HK-2 (cell line): Measurements from ENCODE around the gene FARP2.
"Not testable (repeated sequence)": the region's sequence is repeated elsewhere in the genome, so short reads cannot be mapped to it uniquely, and the experiment has no call there.

Experiments
- DNase-seq: peaks from one replicate; pipeline ENCODE4 v3.0.0-alpha.2; 2018; ENCODE audit not compliant: unreplicated experiment

The FARP2 gene

GRCh38 chr2:241364781-241365180 lies 8.7 kb downstream of the FARP2 start:
- DNase-seq, result no peak

DNA sequence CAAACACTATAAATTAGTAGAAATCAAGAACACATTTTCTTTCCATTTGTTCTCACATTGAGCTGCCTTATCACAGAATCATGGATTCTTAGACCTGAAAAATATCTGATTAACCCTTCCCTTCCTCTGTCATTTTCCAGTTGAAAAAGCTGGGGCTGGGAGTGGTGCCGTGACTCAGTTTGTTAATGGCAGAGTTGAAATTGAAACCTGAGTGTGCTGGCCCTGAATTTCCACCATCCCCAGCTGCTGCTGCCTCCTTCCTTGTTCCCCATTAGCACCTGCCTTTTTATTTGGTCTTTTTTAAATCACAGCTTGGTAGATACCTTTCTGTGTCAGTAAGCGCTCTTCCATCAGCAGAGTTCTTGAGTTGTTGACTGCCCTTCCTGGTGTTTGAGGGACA lies 10.6 kb downstream of the FARP2 start:
- no peak for DNase-seq

DNA sequence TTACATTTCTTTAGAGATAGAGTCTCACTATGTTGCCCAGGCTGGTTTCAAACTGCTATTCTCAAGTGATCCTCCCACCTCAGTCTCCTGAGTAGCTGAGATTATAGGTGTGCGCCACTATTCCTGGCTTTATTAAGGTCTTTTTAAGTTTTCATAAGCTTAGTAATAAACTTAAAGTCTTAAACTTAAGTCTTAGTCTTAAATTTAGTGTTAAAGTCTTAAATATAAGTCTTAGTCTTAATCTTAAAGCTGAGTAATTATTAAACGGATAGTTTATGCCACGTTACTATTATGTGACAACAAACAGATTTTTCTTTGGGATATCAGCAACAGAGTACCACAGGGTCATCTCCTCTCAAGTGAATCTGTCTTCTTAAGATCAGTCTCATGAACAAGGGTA lies 12.6 kb downstream of the FARP2 start:
- no peak for DNase-seq

- DNase-seq, result no peak
These were observed 16.4 kb downstream of the FARP2 start for GRCh38 chr2:241372361-241372992.

GRCh38 chr2:241373446-241373845 lies 17.4 kb downstream of the FARP2 start:
- no peak for DNase-seq

DNA sequence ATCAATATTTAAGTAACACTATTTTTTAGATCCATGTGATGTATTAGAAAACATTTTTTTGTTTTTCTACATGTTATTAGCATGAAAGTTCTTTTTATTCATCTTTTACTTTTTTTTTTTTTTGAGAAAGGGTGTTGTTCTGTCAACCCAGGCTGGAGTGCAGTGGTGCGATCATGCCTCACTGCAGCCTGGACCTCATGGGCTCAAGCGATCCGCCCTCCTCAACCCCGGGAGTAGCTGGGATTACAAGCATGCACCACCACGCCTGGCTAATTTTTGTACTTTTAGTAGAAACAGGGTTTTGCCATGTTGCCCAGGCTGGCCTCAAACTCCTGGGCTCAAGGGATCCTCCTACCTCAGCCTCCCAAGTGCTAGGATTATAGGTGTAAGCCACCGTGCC lies 17.8 kb downstream of the FARP2 start:
- not testable (repeated sequence) for DNase-seq

DNA sequence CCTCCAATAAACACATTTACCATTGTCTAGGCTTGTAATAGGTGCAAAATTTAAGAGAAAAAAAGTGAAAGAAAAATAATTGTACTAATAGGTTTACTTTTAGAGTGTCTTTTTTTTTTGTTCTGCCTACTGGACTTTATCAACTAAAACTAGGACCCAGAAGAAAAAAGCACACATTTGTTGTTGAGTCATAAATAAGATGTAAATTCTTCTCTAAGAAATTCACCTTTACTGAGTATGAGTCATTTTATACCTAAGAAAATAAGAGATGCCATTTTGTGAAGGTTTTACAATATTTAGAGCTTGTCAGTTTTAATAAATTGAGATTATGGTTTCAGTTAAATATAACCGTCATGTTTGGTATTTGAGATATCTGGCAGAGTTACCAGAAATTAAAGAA lies 19.2 kb downstream of the FARP2 start:
- no peak for DNase-seq

- DNase-seq, result no peak
These were observed 20.7 kb downstream of the FARP2 start for GRCh38 chr2:241376808-241377207.

DNA sequence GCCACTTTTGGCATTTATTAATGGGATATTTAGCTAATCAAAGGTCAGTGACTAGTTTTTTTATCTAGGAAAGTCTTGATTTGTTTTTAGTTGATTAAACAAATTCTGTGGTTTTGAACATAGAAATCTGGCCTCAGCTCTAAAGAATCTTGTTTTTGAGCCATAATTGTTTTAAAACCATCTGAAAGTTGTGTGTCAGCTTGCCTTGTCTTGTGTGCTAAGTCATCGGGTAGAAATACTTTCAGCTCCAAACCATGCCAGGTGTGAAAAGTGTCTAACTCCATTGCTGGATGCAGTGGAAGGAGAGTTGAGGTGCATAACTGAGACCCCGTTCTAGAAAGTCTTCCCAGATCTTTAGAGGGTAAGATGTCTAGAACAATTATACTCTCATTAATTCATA lies 22.7 kb downstream of the FARP2 start:
- no peak for DNase-seq

DNA sequence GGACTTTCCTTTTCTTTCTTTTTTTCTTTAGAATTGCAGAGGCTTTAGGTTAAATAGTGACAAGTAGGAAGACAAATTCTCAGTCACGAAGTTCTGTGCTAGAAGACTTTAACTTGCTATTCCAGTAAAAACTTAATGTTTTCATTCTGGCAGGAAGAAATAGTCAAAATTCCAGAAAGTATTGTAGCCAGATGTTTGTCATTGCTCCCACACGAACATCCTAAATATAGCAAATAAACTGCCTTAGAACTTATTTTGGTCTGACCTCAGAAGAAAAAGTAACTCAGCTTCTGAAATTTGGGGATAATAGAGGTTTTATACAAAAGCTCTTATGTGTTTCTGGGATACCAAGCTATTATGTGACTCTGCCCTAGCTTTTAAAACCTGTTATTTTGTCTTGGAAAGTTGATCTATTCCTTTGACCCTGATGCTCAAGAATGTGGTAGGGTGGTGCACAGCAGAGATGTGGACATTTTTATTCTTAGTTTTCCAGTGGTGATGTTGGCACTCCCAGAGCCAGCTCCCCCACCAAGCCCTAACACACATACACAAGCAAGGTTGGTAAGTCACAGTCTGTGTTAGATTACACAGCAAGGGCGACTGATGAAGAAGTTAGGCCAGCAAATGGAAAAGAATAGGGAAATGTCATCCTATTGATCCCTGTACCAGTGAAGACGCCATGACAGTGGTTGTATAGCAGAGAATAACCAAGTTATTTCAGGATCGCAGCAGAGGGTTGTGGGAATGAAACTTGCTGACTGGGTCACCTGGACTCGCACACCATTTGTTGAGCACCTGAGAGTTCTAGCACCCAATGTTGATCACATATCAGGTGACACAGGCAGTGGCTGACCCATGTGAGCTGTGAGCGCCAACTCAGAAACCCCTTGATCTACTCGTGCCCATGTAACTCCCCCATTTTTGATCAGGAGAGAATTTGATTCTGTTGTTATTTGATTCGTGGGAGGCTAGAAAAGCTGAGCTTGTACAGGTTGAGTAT lies 23.7 kb downstream of the FARP2 start:
- DNase-seq, result no peak

- no peak for DNase-seq
These were observed 25.8 kb downstream of the FARP2 start for GRCh38 chr2:241381872-241382271.

- DNase-seq, result not testable (repeated sequence)
These were observed 29.4 kb downstream of the FARP2 start for GRCh38 chr2:241385450-241385849.

DNA sequence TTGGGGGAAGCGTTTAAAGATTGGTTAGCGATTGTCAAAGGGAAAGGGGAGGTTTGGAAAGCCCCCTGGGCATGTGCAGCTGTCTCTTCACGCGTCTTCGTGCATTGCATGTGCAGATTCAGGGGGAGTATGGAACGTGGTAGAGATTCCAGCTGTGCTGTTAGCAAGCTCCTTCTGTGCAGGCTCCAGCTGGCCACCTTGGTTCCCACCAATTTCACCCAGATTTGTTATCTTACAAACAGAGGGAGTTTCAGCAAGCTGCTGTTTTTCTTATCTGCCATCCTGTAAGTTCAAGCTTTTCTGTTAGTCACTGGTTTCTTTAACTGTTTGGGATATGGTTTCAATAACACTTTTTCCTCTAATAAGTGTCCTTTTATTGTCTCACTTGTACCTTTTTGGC lies 30.4 kb downstream of the FARP2 start:
- no peak for DNase-seq

- DNase-seq, result no peak
These were observed 33.6 kb downstream of the FARP2 start for GRCh38 chr2:241389697-241390096.

- no peak for DNase-seq
These were observed 34.5 kb downstream of the FARP2 start for GRCh38 chr2:241390301-241391206.

GRCh38 chr2:241391892-241392665 lies 36.0 kb downstream of the FARP2 start:
- no peak for DNase-seq

- DNase-seq, result not testable (repeated sequence)
These were observed 36.7 kb downstream of the FARP2 start for GRCh38 chr2:241392753-241393152.

DNA sequence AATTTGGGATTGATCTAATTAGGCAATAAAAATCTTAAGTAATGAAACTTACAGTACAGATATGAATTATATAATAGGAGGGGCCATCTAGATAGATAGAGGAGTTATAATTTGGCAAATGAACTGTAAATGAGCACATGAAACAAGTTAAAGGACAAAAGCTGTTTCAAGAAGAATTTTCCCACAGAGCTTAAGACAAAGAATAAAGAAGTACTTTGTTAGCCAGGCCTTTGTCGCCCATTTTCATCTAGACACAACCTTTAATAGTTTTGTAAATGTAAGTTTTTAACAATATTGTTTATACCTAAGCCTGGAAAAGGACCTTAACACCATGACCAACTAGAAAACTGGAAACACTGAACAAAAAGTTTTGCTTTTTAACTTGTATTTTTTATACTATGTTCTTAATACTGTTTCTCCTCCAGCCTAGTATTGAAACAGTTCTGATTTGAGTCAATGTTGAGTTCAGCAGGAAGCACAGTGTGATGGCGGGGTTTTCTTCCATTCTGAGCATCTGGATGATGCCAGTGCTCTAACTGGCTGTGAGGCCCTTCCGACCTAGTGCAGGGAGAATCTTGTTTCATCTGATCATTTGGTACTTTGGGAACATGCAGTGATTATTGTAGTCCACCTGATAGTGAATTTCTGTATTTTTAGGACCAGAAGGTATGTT lies 37.6 kb downstream of the FARP2 start:
- no peak for DNase-seq

- not testable (repeated sequence) for DNase-seq
These were observed 40.7 kb downstream of the FARP2 start for GRCh38 chr2:241396809-241397208.
